Suprapubic skin (tissue), 3 donors: ENCODE results near the gene SCN5A.

Experiments used
- EP300 ChIP-seq: sonication (generic); formaldehyde crosslinking; IDR thresholded peaks from one replicate; pipeline ENCODE4 v1.6.1; 2017; ENCODE audit warnings: antibody characterized with exemption
- TF ChIP-seq, protein P1 (sequence below), 2 donors: fragments of 200-600 bp in 1 of 2; fragments of 450-650 bp in 1 of 2; sonication (generic) in 1 of 2; IDR thresholded peaks; one replicate each; pipeline ENCODE4 v1.5.1; 2016 to 2019; ENCODE audit warnings: antibody characterized with exemption in 2 of 2, mild to moderate bottlenecking in 1 of 2, moderate library complexity in 1 of 2

- no peak for TF ChIP-seq EP300
- TF ChIP-seq, protein P1, sequence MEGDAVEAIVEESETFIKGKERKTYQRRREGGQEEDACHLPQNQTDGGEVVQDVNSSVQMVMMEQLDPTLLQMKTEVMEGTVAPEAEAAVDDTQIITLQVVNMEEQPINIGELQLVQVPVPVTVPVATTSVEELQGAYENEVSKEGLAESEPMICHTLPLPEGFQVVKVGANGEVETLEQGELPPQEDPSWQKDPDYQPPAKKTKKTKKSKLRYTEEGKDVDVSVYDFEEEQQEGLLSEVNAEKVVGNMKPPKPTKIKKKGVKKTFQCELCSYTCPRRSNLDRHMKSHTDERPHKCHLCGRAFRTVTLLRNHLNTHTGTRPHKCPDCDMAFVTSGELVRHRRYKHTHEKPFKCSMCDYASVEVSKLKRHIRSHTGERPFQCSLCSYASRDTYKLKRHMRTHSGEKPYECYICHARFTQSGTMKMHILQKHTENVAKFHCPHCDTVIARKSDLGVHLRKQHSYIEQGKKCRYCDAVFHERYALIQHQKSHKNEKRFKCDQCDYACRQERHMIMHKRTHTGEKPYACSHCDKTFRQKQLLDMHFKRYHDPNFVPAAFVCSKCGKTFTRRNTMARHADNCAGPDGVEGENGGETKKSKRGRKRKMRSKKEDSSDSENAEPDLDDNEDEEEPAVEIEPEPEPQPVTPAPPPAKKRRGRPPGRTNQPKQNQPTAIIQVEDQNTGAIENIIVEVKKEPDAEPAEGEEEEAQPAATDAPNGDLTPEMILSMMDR (IDR thresholded peaks at IDR 0.05): no peak
These were observed 125.2 kb downstream of the SCN5A start for GRCh38 chr3:38524141-38524739.
